ENCODE data around the gene BNC2. TPM values are rescaled to one million over a fixed set of nuclear protein-coding genes. Genes with fewer than 3 reads are reported as not detected.

BNC2 gene
- total RNA-seq, 1 experiment from 2014 or later = 5.7 TPM

DNA sequence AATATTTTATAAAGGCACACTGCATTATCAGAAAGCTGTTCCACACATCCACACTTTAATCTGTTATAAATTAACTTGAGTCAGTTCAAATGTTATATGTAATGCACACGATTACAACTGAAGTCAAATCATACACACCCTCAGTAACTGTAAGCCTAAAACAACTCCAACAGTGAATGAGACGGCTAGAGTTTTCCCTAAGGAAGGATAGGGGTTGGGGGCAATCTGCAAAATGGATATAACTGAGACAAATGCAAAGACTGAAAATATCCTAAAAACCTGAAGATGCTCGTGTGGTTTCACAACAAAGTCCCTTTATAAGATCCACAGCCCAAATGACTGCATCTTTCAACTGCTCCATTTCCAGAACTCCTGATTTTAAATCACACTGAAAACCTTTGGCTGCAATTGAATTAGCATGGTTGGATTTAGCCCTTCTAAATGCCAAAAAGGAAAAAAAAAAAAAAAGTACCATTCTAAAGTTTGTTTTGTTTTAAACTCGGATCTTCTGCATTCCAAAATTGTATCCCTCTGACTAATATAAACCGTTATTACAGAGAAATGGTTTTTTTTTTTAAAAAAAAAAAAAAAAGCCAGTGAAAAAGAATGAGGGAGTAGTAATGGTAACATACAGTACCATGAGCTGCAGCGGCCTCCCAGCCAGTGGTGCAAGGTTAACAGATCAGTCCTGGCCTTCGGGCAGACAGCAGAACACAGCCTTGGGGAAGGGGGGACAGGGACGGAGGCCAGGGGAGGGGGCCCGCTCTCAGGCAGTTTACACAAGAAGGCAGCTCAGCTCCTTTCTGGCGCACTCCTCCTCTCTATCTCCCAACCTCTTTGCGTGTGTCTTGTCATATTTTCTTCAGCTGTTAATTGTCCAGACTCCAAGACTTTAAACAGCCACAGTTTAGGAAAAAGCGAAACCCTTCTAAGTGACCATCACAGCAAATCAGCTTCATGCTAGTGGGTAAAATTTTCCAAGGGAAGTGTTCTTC, 166.1 kb downstream of the BNC2 start:
- DNase-seq (ENCODE audit: low read depth, low spot score) (no peak), ATAC-seq (peak; percentile 82)
- Histone ChIP-seq H3K27ac (ENCODE audit: low read length) (peak overlapping the region; percentile 94), H3K4me1 (ENCODE audit: control insufficient read depth, insufficient read depth, low read length) (peaks cover 8% of the 10 kb centered on the region), H3K4me3 (ENCODE audit: low read depth in 2 of 2, low read length in 2 of 2) (peak overlapping the region; percentile 38 to 54), H3K27me3 (ENCODE audit: control insufficient read depth, insufficient read depth, low read length) (no peaks in the 10 kb centered on the region), H3K36me3 (ENCODE audit: control insufficient read depth, insufficient read depth, low read length) (no peaks in the 10 kb centered on the region), H3K9me3 (ENCODE audit: control insufficient read depth, insufficient read depth, low read depth, low read length) (no peaks in the 10 kb centered on the region)
- intact Hi-C loops (cut with micrococcal nuclease; ENCODE audit: unreplicated experiment) (loop anchor here (10.0 kb wide), 1 partner anchor 80 kb away; no protein-coding TSS in a partner anchor), in situ Hi-C loops (cut with HindIII; ENCODE audit: low pct_unique_long_range_greater_than_20kb, low sequenced_read_pairs) (no loop called here)
- BruUV-seq (replicated peaks) = TSS peak; percentile 82
- ChIA-PET POLR2A (no interaction called here), CTCF (no interaction called here)
- TF ChIP-seq, protein P1, sequence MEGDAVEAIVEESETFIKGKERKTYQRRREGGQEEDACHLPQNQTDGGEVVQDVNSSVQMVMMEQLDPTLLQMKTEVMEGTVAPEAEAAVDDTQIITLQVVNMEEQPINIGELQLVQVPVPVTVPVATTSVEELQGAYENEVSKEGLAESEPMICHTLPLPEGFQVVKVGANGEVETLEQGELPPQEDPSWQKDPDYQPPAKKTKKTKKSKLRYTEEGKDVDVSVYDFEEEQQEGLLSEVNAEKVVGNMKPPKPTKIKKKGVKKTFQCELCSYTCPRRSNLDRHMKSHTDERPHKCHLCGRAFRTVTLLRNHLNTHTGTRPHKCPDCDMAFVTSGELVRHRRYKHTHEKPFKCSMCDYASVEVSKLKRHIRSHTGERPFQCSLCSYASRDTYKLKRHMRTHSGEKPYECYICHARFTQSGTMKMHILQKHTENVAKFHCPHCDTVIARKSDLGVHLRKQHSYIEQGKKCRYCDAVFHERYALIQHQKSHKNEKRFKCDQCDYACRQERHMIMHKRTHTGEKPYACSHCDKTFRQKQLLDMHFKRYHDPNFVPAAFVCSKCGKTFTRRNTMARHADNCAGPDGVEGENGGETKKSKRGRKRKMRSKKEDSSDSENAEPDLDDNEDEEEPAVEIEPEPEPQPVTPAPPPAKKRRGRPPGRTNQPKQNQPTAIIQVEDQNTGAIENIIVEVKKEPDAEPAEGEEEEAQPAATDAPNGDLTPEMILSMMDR (IDR thresholded peaks at IDR 0.05) = no peak
- TF ChIP-seq SIN3A (IDR thresholded peaks at IDR 0.05; ENCODE audit: borderline replicate concordance, insufficient read depth, low read depth, low read length) (0 out of 2 replicates have a peak, but pooled peaks have one; percentile 26), POLR2AphosphoS5 (IDR thresholded peaks at IDR 0.05; ENCODE audit: low read depth, low read length) (no peak), TCF7L2 (IDR thresholded peaks at IDR 0.05; ENCODE audit: low read depth, low read length) (no peak)
- TF ChIP-seq, protein P2, sequence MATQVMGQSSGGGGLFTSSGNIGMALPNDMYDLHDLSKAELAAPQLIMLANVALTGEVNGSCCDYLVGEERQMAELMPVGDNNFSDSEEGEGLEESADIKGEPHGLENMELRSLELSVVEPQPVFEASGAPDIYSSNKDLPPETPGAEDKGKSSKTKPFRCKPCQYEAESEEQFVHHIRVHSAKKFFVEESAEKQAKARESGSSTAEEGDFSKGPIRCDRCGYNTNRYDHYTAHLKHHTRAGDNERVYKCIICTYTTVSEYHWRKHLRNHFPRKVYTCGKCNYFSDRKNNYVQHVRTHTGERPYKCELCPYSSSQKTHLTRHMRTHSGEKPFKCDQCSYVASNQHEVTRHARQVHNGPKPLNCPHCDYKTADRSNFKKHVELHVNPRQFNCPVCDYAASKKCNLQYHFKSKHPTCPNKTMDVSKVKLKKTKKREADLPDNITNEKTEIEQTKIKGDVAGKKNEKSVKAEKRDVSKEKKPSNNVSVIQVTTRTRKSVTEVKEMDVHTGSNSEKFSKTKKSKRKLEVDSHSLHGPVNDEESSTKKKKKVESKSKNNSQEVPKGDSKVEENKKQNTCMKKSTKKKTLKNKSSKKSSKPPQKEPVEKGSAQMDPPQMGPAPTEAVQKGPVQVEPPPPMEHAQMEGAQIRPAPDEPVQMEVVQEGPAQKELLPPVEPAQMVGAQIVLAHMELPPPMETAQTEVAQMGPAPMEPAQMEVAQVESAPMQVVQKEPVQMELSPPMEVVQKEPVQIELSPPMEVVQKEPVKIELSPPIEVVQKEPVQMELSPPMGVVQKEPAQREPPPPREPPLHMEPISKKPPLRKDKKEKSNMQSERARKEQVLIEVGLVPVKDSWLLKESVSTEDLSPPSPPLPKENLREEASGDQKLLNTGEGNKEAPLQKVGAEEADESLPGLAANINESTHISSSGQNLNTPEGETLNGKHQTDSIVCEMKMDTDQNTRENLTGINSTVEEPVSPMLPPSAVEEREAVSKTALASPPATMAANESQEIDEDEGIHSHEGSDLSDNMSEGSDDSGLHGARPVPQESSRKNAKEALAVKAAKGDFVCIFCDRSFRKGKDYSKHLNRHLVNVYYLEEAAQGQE (IDR thresholded peaks at IDR 0.05; ENCODE audit: insufficient read depth in 1 of 2, low read depth in 2 of 2, low read length in 1 of 2) = no peak

DNA sequence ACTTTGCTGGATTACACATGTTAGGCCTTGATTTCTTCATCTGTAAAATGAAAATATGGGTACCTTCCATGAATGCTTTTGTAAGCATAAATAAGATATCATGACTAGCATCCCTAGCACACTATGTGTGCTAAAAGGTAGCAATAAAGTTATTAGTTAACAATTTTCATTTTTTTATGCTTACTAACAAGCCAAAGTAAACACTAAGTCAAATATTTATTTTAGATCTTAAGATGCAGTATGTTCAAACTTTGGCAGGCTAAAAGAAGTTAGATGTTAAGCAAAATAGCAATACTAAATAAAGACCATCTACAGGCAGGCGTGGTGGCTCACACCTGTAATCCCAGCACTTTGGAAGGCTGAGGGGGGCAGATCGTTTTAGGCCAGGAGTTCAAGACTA, 169.1 kb downstream of the BNC2 start:
- TF ChIP-seq TCF7L2 (IDR thresholded peaks at IDR 0.05; ENCODE audit: low read depth, low read length) (no peak), SIN3A (IDR thresholded peaks at IDR 0.05; ENCODE audit: borderline replicate concordance, insufficient read depth, low read depth, low read length) (no peak)
- no peak overlapping the region for H3K4me3 ChIP-seq (ENCODE audit: low read depth in 2 of 2, low read length in 2 of 2)
- ChIA-PET CTCF (no interaction called here), POLR2A (no interaction called here)
- H3K4me1 ChIP-seq (ENCODE audit: control insufficient read depth, insufficient read depth, low read length) = peaks cover 4% of the 10 kb centered on the region
- H3K27me3 ChIP-seq (ENCODE audit: control insufficient read depth, insufficient read depth, low read length) = no peaks in the 10 kb centered on the region
- no peak for ATAC-seq
- H3K27ac ChIP-seq (ENCODE audit: low read length) = peak overlapping the region; percentile 65
- intact Hi-C loops (cut with micrococcal nuclease; ENCODE audit: unreplicated experiment) (loop anchor here (10.0 kb wide), 1 partner anchor 77 kb away; no protein-coding TSS in a partner anchor), in situ Hi-C loops (cut with HindIII; ENCODE audit: low pct_unique_long_range_greater_than_20kb, low sequenced_read_pairs) (no loop called here)
- BruUV-seq (replicated peaks) = no TSS peak
- DNase-seq (ENCODE audit: low read depth, low spot score) = no peak
- H3K9me3 ChIP-seq (ENCODE audit: control insufficient read depth, insufficient read depth, low read depth, low read length) = no peaks in the 10 kb centered on the region
- no peaks in the 10 kb centered on the region for H3K36me3 ChIP-seq (ENCODE audit: control insufficient read depth, insufficient read depth, low read length)

All from Panc1 (cell line).